ENCODE results near the gene SNRNP70.

DNA sequence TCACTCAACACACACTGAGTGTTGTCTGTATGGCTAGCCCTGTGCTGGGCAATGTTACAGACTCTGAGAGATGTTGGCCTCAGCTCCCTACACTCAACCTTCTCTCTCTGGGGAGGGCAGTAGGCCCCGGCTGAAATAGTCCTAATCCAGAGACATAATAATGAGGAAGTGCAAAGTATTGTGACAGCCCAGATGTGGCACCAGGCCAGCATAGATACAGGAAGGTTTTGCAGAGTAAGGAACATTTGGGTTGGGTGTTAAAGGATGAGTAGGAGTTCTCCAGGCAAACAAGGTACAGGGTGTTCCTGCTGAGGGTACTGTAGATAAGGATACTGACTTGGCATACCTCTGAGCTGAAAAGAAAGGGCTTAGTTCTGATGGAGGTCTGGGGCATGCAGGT is 31.3 kb downstream of the SNRNP70 start:
- TF ChIP-seq, protein P1, sequence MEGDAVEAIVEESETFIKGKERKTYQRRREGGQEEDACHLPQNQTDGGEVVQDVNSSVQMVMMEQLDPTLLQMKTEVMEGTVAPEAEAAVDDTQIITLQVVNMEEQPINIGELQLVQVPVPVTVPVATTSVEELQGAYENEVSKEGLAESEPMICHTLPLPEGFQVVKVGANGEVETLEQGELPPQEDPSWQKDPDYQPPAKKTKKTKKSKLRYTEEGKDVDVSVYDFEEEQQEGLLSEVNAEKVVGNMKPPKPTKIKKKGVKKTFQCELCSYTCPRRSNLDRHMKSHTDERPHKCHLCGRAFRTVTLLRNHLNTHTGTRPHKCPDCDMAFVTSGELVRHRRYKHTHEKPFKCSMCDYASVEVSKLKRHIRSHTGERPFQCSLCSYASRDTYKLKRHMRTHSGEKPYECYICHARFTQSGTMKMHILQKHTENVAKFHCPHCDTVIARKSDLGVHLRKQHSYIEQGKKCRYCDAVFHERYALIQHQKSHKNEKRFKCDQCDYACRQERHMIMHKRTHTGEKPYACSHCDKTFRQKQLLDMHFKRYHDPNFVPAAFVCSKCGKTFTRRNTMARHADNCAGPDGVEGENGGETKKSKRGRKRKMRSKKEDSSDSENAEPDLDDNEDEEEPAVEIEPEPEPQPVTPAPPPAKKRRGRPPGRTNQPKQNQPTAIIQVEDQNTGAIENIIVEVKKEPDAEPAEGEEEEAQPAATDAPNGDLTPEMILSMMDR (IDR thresholded peaks at IDR 0.05; ENCODE audit: low read depth, low read length), result no peak
- TF ChIP-seq EZH2phosphoT487 (IDR thresholded peaks at IDR 0.05; ENCODE audit: low read depth), result no peak
